ENCODE data around the gene CELSR1.

CELSR1 gene

GRCh38 chr22:46455446-46455845 lies 82.0 kb downstream of the CELSR1 start:
- no peak for DNase-seq

- no peak for DNase-seq
These were observed 82.7 kb downstream of the CELSR1 start for GRCh38 chr22:46454504-46455269.

- no peak for DNase-seq
These were observed 83.5 kb downstream of the CELSR1 start for GRCh38 chr22:46453829-46454503.

GRCh38 chr22:46453006-46453828 lies 84.2 kb downstream of the CELSR1 start:
- no peak for DNase-seq

- DNase-seq, result no peak
These were observed 85.0 kb downstream of the CELSR1 start for GRCh38 chr22:46452195-46453005.

GRCh38 chr22:46451741-46452140 lies 85.7 kb downstream of the CELSR1 start:
- DNase-seq, result no peak

- DNase-seq, result no peak
These were observed 86.4 kb downstream of the CELSR1 start for GRCh38 chr22:46450931-46451561.

- DNase-seq, result no peak
These were observed 87.3 kb downstream of the CELSR1 start for GRCh38 chr22:46449974-46450745.

- no peak for DNase-seq
These were observed 88.2 kb downstream of the CELSR1 start for GRCh38 chr22:46449116-46449691.

- DNase-seq, result no peak
These were observed 89.1 kb downstream of the CELSR1 start for GRCh38 chr22:46448333-46448732.

GRCh38 chr22:46447906-46448305 lies 89.5 kb downstream of the CELSR1 start:
- no peak for DNase-seq

- DNase-seq, result no peak
These were observed 90.6 kb downstream of the CELSR1 start for GRCh38 chr22:46446799-46447198.

- no peak for DNase-seq
These were observed 91.5 kb downstream of the CELSR1 start for GRCh38 chr22:46445771-46446420.

GRCh38 chr22:46444390-46444854 lies 93.0 kb downstream of the CELSR1 start:
- DNase-seq, result no peak

GRCh38 chr22:46443850-46444389 lies 93.5 kb downstream of the CELSR1 start:
- DNase-seq, result no peak

GRCh38 chr22:46442217-46442853 lies 95.1 kb downstream of the CELSR1 start:
- no peak for DNase-seq

GRCh38 chr22:46439576-46440465 lies 97.6 kb downstream of the CELSR1 start:
- no peak for DNase-seq

GRCh38 chr22:46439111-46439510 lies 98.3 kb downstream of the CELSR1 start:
- no peak for DNase-seq
